H1 (cell line): ENCODE results near the gene DTNB.

Experiments used
- ATF2 ChIP-seq: IDR thresholded peaks from 2 replicates; pipeline ENCODE4 v1.6.1; 2012; ENCODE audit warnings: low read length, inconsistent platforms
- CHD7 ChIP-seq: fragments of 300-600 bp; sonication (generic); IDR thresholded peaks from 2 replicates; pipeline ENCODE4 v1.7.1; 2012; ENCODE audit warnings: low read length, moderate library complexity, mild to moderate bottlenecking, inconsistent platforms; ENCODE audit not compliant: insufficient replicate concordance
- CTCF ChIP-seq, 3 experiments: IDR thresholded peaks; 1 replicate in 2 of 3; 2 replicates in 1 of 3; pipeline versions ENCODE4 v1.5.1 to v1.6.1; 2011; ENCODE audit warnings: low read length in 3 of 3, mild to moderate bottlenecking in 3 of 3, inconsistent platforms in 2 of 3, low read depth in 1 of 3, moderate library complexity in 1 of 3; ENCODE audit not compliant: insufficient read depth in 1 of 3; ENCODE audit errors: control extremely low read depth in 1 of 3
- EP300 ChIP-seq, 2 experiments: IDR thresholded peaks; 1 replicate in 1 of 2; 2 replicates in 1 of 2; pipeline ENCODE4 v1.6.1; 2011 to 2012; ENCODE audit warnings: low read depth in 2 of 2, low read length in 2 of 2, mild to moderate bottlenecking in 2 of 2, borderline replicate concordance in 1 of 2, inconsistent platforms in 1 of 2, moderate library complexity in 1 of 2
- EZH2 ChIP-seq: fragments of 200-600 bp; sonication (generic); IDR thresholded peaks from 2 replicates; pipeline ENCODE4 v1.7.1; 2012; ENCODE audit warnings: low read depth, mild to moderate bottlenecking, moderate library complexity, low read length, inconsistent platforms; ENCODE audit not compliant: severe bottlenecking
- GABPA ChIP-seq: IDR thresholded peaks from 2 replicates; pipeline ENCODE4 v1.6.1; 2011; ENCODE audit warnings: mild to moderate bottlenecking, low read length, moderate library complexity, borderline replicate concordance; ENCODE audit not compliant: insufficient read depth
- KDM1A ChIP-seq: fragments of 200-600, 300-600 bp; sonication (generic); IDR thresholded peaks from 2 replicates; pipeline ENCODE4 v1.7.1; 2016; ENCODE audit warnings: mild to moderate bottlenecking, low read length, borderline replicate concordance
- POLR2A ChIP-seq, 2 experiments: IDR thresholded peaks; 1 replicate in 1 of 2; 2 replicates in 1 of 2; pipeline ENCODE4 v1.6.1; 2011; ENCODE audit warnings: low read depth in 2 of 2, low read length in 2 of 2, mild to moderate bottlenecking in 2 of 2; ENCODE audit errors: control extremely low read depth in 1 of 2
- POU5F1 ChIP-seq: IDR thresholded peaks from 2 replicates; pipeline ENCODE4 v1.6.1; 2011; ENCODE audit warnings: low read depth, mild to moderate bottlenecking, low read length, moderate library complexity
- SIN3A ChIP-seq, 2 experiments: IDR thresholded peaks in 1 of 2; conservative IDR thresholded peaks in 1 of 2; 2 replicates each; pipeline ENCODE4 v1.6.1; 2011 to 2012; ENCODE audit warnings: low read length in 2 of 2, improper control_type of control experiment in 1 of 2, low read depth in 1 of 2, mild to moderate bottlenecking in 1 of 2
- SUZ12 ChIP-seq: fragments of 200-600 bp; sonication (generic); IDR thresholded peaks from 2 replicates; pipeline ENCODE4 v1.6.1; 2012; ENCODE audit warnings: mild to moderate bottlenecking, inconsistent platforms, low read length, moderate library complexity, mixed read lengths
- ZNF274 ChIP-seq: IDR thresholded peaks from 2 replicates; pipeline ENCODE4 v1.7.0; 2012; ENCODE audit warnings: low read length, borderline replicate concordance; ENCODE audit errors: extremely low read depth
- TF ChIP-seq, protein P1 (sequence below): IDR thresholded peaks from 2 replicates; pipeline ENCODE4 v1.6.1; 2012; ENCODE audit warnings: inconsistent platforms

- TF ChIP-seq KDM1A = no peak
- no peak for TF ChIP-seq CTCF (IDR thresholded peaks at IDR 0.05; ENCODE audit: control extremely low read depth in 1 of 3, insufficient read depth in 1 of 3, low read depth in 1 of 3, low read length in 3 of 3)
- no peak for TF ChIP-seq ZNF274
- TF ChIP-seq POU5F1 = no peak
- no peak for TF ChIP-seq EZH2
- no peak for TF ChIP-seq SUZ12
- TF ChIP-seq POLR2A (IDR thresholded peaks at IDR 0.05; ENCODE audit: control extremely low read depth in 1 of 2, low read depth in 2 of 2, low read length in 2 of 2) = no peak
- TF ChIP-seq CHD7 = no peak
- TF ChIP-seq SIN3A (conservative IDR thresholded peaks at IDR 0.05 in 1 of 2, IDR thresholded peaks at IDR 0.05 in 1 of 2; ENCODE audit: low read depth in 1 of 2, low read length in 2 of 2) = no peak
- TF ChIP-seq ATF2 = no peak
- TF ChIP-seq EP300 (IDR thresholded peaks at IDR 0.05; ENCODE audit: borderline replicate concordance in 1 of 2, low read depth in 2 of 2, low read length in 2 of 2) = no peak
- TF ChIP-seq GABPA = no peak
- TF ChIP-seq, protein P1, sequence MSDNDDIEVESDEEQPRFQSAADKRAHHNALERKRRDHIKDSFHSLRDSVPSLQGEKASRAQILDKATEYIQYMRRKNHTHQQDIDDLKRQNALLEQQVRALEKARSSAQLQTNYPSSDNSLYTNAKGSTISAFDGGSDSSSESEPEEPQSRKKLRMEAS = no peak
Observed at GRCh38 chr2:25654801-25655200, 18.6 kb downstream of the DTNB start.
